Urinary bladder (tissue), 4 donors: ENCODE results near the gene POU2F1. TPM values are rescaled to one million over a fixed set of nuclear protein-coding genes. Genes with fewer than 3 reads are reported as not detected.
A peak's percentile ranks its signal among the peaks of the same experiment; 100 is the strongest.
"Not testable (repeated sequence)": the region's sequence is repeated elsewhere in the genome, so short reads cannot be mapped to it uniquely, and the experiment has no call there.

Experiments
- DNase-seq: peaks from one replicate; pipeline ENCODE4 v3.0.0-alpha.2; 2015; ENCODE audit errors: extremely low spot score
- H3K27ac ChIP-seq: one replicate; pipeline ENCODE4 v1.5.1; 2013; ENCODE audit warnings: low read depth, mild to moderate bottlenecking, moderate library complexity
- H3K36me3 ChIP-seq: one replicate; pipeline ENCODE4 v1.6.1; 2013; ENCODE audit warnings: mild to moderate bottlenecking, moderate library complexity; ENCODE audit not compliant: insufficient read depth
- H3K4me1 ChIP-seq: one replicate; pipeline ENCODE4 v1.6.1; 2013; ENCODE audit warnings: mild to moderate bottlenecking, moderate library complexity; ENCODE audit not compliant: insufficient read depth
- H3K4me3 ChIP-seq: one replicate; pipeline ENCODE4 v1.5.1; 2013; ENCODE audit warnings: low read depth, low read length
- WGBS: extraction: QIAGEN DNeasy Blood & Tissue Kit; methylation state at CpG from one replicate; pipeline ENCODE4 v1.1.7; 2013; 5-methylcytosine and 5-hydroxymethylcytosine counted together
- polyA plus RNA-seq: library from polyadenylated mRNA; stranded (reverse); fragments of 200-250 nt; gene quantifications from one replicate; pipeline ENCODE4 v1.2.3, GENCODE V29; 2013
- total RNA-seq: library from RNA; depleted of rRNA; stranded (reverse); fragments of >200 nt; gene quantifications from one replicate; pipeline ENCODE4 v1.2.3, GENCODE V29; 2014
- donor health status: healthy with polysubstance abuse.
- donor health status: healthy.

Gene POU2F1
- total and polyA plus RNA-seq, 2 donors: 2.2 to 31.3 TPM

- 89% methylated on average over 15 of the region's 15 CpGs for WGBS
- DNase-seq: no peak
- Histone ChIP-seq H3K4me3 (no peak overlapping the region), H3K4me1 (no peaks in the 10 kb centered on the region), H3K36me3 (no peaks in the 10 kb centered on the region), H3K27ac (no peak overlapping the region)
These were observed 9.6 kb upstream of the POU2F1 start for GRCh38 chr1:167210966-167211674.

- H3K27ac ChIP-seq: no peak overlapping the region
- no peak overlapping the region for H3K4me3 ChIP-seq
- H3K4me1 ChIP-seq: no peaks in the 10 kb centered on the region
- no peaks in the 10 kb centered on the region for H3K36me3 ChIP-seq
- no peak for DNase-seq
These were observed 8.7 kb upstream of the POU2F1 start for GRCh38 chr1:167212025-167212424.

GRCh38 chr1:167216809-167217208, 3.9 kb upstream of the POU2F1 start:
- Histone ChIP-seq H3K4me3 (no peak overlapping the region), H3K36me3 (no peaks in the 10 kb centered on the region), H3K4me1 (no peaks in the 10 kb centered on the region), H3K27ac (no peak overlapping the region)
- DNase-seq: no peak

GRCh38 chr1:167219194-167219593, 1.5 kb upstream of the POU2F1 start:
- no peak overlapping the region for H3K27ac ChIP-seq
- H3K4me3 ChIP-seq: no peak overlapping the region
- no peak for DNase-seq
- no peaks in the 10 kb centered on the region for H3K4me1 ChIP-seq
- H3K36me3 ChIP-seq: no peaks in the 10 kb centered on the region
- 51% methylated on average over 5 of the region's 5 CpGs for WGBS

GRCh38 chr1:167219646-167220536, 795 bp upstream of the POU2F1 start:
- no peaks in the 10 kb centered on the region for H3K4me1 ChIP-seq
- under 1% methylated on average over 55 of the region's 55 CpGs for WGBS
- DNase-seq: peak; percentile 64
- H3K27ac ChIP-seq: peak overlapping the region; percentile 75
- no peaks in the 10 kb centered on the region for H3K36me3 ChIP-seq
- peak overlapping the region; percentile 73 for H3K4me3 ChIP-seq

GRCh38 chr1:167221126-167221737, 546 bp downstream of the POU2F1 start:
- H3K27ac ChIP-seq: peak overlapping the region; percentile 99
- no peaks in the 10 kb centered on the region for H3K36me3 ChIP-seq
- no peak for DNase-seq
- no peaks in the 10 kb centered on the region for H3K4me1 ChIP-seq
- H3K4me3 ChIP-seq: peak overlapping the region; percentile 100
- WGBS: under 1% methylated on average over 76 of the region's 76 CpGs

GRCh38 chr1:167221738-167222610, 1.3 kb downstream of the POU2F1 start:
- peak overlapping the region; percentile 99 for H3K27ac ChIP-seq
- peak; percentile 64 for DNase-seq
- WGBS: under 1% methylated on average over 54 of the region's 54 CpGs
- H3K36me3 ChIP-seq: no peaks in the 10 kb centered on the region
- H3K4me3 ChIP-seq: peak overlapping the region; percentile 100
- no peaks in the 10 kb centered on the region for H3K4me1 ChIP-seq

- Histone ChIP-seq H3K27ac (no peak overlapping the region), H3K4me3 (no peak overlapping the region), H3K4me1 (no peaks in the 10 kb centered on the region), H3K36me3 (no peaks in the 10 kb centered on the region)
- DNase-seq: no peak
- 61% methylated on average over 10 of the region's 10 CpGs for WGBS
These were observed 2.7 kb downstream of the POU2F1 start for GRCh38 chr1:167223144-167224103.

GRCh38 chr1:167224734-167225235, 4.1 kb downstream of the POU2F1 start:
- not testable (repeated sequence) for H3K27ac ChIP-seq, H3K4me1 ChIP-seq
- 92% methylated on average over 15 of the region's 15 CpGs for WGBS

GRCh38 chr1:167225920-167226319, 5.2 kb downstream of the POU2F1 start:
- Histone ChIP-seq H3K4me3 (no peak overlapping the region), H3K27ac (no peak overlapping the region), H3K36me3 (no peaks in the 10 kb centered on the region), H3K4me1 (no peaks in the 10 kb centered on the region)
- 79% methylated on average over 2 of the region's 2 CpGs for WGBS
- DNase-seq: no peak

More at GRCh38 chr1:167224734-167225235, 4.1 kb downstream of the POU2F1 start:
- H3K4me3 ChIP-seq, DNase-seq, H3K36me3 ChIP-seq: not testable (repeated sequence)

- no peaks in the 10 kb centered on the region for H3K36me3 ChIP-seq
- WGBS: 82% methylated on average over 2 of the region's 2 CpGs
- no peaks in the 10 kb centered on the region for H3K4me1 ChIP-seq
- no peak overlapping the region for H3K4me3 ChIP-seq
- DNase-seq: no peak
- H3K27ac ChIP-seq: no peak overlapping the region
These were observed 7.3 kb downstream of the POU2F1 start for GRCh38 chr1:167227934-167228378.

- 71% methylated on average over 2 of the region's 2 CpGs for WGBS
- Histone ChIP-seq H3K36me3 (no peaks in the 10 kb centered on the region), H3K4me3 (no peak overlapping the region), H3K27ac (no peak overlapping the region), H3K4me1 (no peaks in the 10 kb centered on the region)
- no peak for DNase-seq
These were observed 9.2 kb downstream of the POU2F1 start for GRCh38 chr1:167229719-167230385.
